Activated naive CD8-positive, alpha-beta T cell treated with anti-CD3 and anti-CD28 coated beads, Interleukin-2, amount 10 ng/mL, durations not matched to agents 7 days and 5 days (primary cell): ENCODE results near the gene ACER1. TPM values are rescaled to one million over a fixed set of nuclear protein-coding genes. Genes with fewer than 3 reads are reported as not detected.
"Not testable (repeated sequence)": the region's sequence is repeated elsewhere in the genome, so short reads cannot be mapped to it uniquely, and the experiment has no call there.

ENCODE experiments used
- ATAC-seq: fragments of 150-1000 bp; cut with Tn5 transposase; one replicate; pipeline ENCODE4 v1.10.0; 2021; ENCODE audit warnings: low read depth, moderate library complexity
- POLR2A ChIA-PET: fragments of 350-600 bp; sonication (Branson Sonifier 250); formaldehyde crosslinking; loops from one replicate; lab custom pipeline; 2021; ENCODE audit warnings: antibody characterized with exemption; lab: Charles Lee
- DNase-seq: peaks from one replicate; pipeline ENCODE4 v3.0.0; 2021
- H3K27ac Mint-ChIP-seq: one replicate; pipeline ENCODE4 v1.8.0; 2022; ENCODE audit warnings: mild to moderate bottlenecking, mixed read lengths
- H3K27me3 Mint-ChIP-seq: one replicate; pipeline ENCODE4 v1.8.0; 2022; ENCODE audit warnings: mild to moderate bottlenecking, moderate library complexity, mixed read lengths
- H3K36me3 Mint-ChIP-seq: one replicate; pipeline ENCODE4 v1.8.0; 2021; ENCODE audit warnings: mild to moderate bottlenecking, mixed read lengths
- H3K4me1 Mint-ChIP-seq: one replicate; pipeline ENCODE4 v1.8.0; 2021; ENCODE audit warnings: mixed read lengths
- H3K4me3 Mint-ChIP-seq: one replicate; pipeline ENCODE4 v1.8.0; 2022; ENCODE audit warnings: mild to moderate bottlenecking, moderate library complexity, mixed read lengths
- H3K9me3 Mint-ChIP-seq: one replicate; pipeline ENCODE4 v1.8.0; 2021; ENCODE audit warnings: mixed read lengths
- total RNA-seq, 2 experiments: library from RNA; stranded (reverse); gene quantifications; one replicate each; pipeline ENCODE4 v1.2.3, GENCODE V29; 2021

The ACER1 gene
- total RNA-seq, 2 experiments from 2014 or later: 0.54 to 0.55 TPM

- peak; percentile 83 for ATAC-seq
- POLR2A ChIA-PET: interaction anchor here (0.5 to 4.4 kb wide), 9 partner anchors 10 to 261 kb away, joined by 3 to 40 read pairs (median 6); partner anchors contain the start of genes CLPP, DENND1C, GTF2F1 and KHSRP
- Mint-ChIP-seq H3K36me3 (peaks cover 13% of the 10 kb centered on the region), H3K4me3 (peak within 1 kb of the TSS; percentile 87), H3K27me3 (no peaks in the 10 kb centered on the region), H3K27ac (peak within 1 kb of the TSS; percentile 94), H3K9me3 (no peaks in the 10 kb centered on the region), H3K4me1 (peaks cover 15% of the 10 kb centered on the region)
- DNase-seq: peak; percentile 91
These were observed 39.2 kb upstream of the ACER1 start, which contains the start of gene ALKBH7 for GRCh38 chr19:6372594-6373095. Gene ALKBH7, plus strand, starts transcription at chr19:6372794. Its CDS starts 27 bp downstream, at chr19:6372821.

- POLR2A ChIA-PET: no interaction called here
- DNase-seq: no peak
- Mint-ChIP-seq H3K36me3 (peaks cover 22% of the 10 kb centered on the region), H3K27me3 (no peaks in the 10 kb centered on the region), H3K9me3 (no peaks in the 10 kb centered on the region), H3K4me1 (peaks cover 14% of the 10 kb centered on the region), H3K27ac (peak overlapping the region; percentile 65), H3K4me3 (peak overlapping the region; percentile 57)
- no peak for ATAC-seq
These were observed 30.9 kb upstream of the ACER1 start for GRCh38 chr19:6364353-6364752.

- POLR2A ChIA-PET: interaction anchor here (1.0 to 3.3 kb wide), 4 partner anchors 9 to 119 kb away, joined by 3 to 40 read pairs (median 6); partner anchors contain the start of genes ALKBH7, DENND1C and GTF2F1
- Mint-ChIP-seq H3K36me3 (peaks cover 16% of the 10 kb centered on the region), H3K4me3 (peak overlapping the region; percentile 100), H3K9me3 (no peaks in the 10 kb centered on the region), H3K27ac (peak overlapping the region; percentile 99), H3K27me3 (no peaks in the 10 kb centered on the region), H3K4me1 (peaks cover 14% of the 10 kb centered on the region)
- peak; percentile 46 for ATAC-seq
- peak; percentile 64 for DNase-seq
These were observed 29.0 kb upstream of the ACER1 start for GRCh38 chr19:6362351-6362801.

- H3K9me3 Mint-ChIP-seq: no peaks in the 10 kb centered on the region
- ATAC-seq: peak; percentile 0
- DNase-seq: no peak
- H3K27ac Mint-ChIP-seq: peak overlapping the region; percentile 99
- POLR2A ChIA-PET: interaction anchor here (1.0 to 3.3 kb wide), 4 partner anchors 10 to 119 kb away, joined by 3 to 40 read pairs (median 6); partner anchors contain the start of genes ALKBH7, DENND1C and GTF2F1
- H3K4me3 Mint-ChIP-seq: peak overlapping the region; percentile 100
- peaks cover 14% of the 10 kb centered on the region for H3K36me3 Mint-ChIP-seq
- no peaks in the 10 kb centered on the region for H3K27me3 Mint-ChIP-seq
- H3K4me1 Mint-ChIP-seq: peaks cover 14% of the 10 kb centered on the region
These were observed 28.6 kb upstream of the ACER1 start for GRCh38 chr19:6362027-6362350.

- DNase-seq: not testable (repeated sequence)
- POLR2A ChIA-PET: interaction anchor here (0.6 to 3.3 kb wide), 11 partner anchors 9 to 1039 kb away, joined by 3 to 40 read pairs (median 3); partner anchors contain the start of genes ALKBH7, CATSPERD, GTF2F1 and KHSRP
These were observed 27.4 kb upstream of the ACER1 start for GRCh38 chr19:6360857-6361216.

GRCh38 chr19:6360445-6360844 is 27.0 kb upstream of the ACER1 start:
- POLR2A ChIA-PET: interaction anchor here (0.7 to 2.2 kb wide), 5 partner anchors 18 to 1040 kb away, joined by 3 to 9 read pairs (median 3); partner anchors contain the start of genes CATSPERD, GTF2F1 and LONP1
- H3K4me1 Mint-ChIP-seq: peaks cover 12% of the 10 kb centered on the region
- not testable (repeated sequence) for H3K9me3 Mint-ChIP-seq, DNase-seq, ATAC-seq, H3K27ac Mint-ChIP-seq, H3K27me3 Mint-ChIP-seq
- peaks cover 10% of the 10 kb centered on the region for H3K36me3 Mint-ChIP-seq
- H3K4me3 Mint-ChIP-seq: peak overlapping the region; percentile 63

More at GRCh38 chr19:6360857-6361216, 27.4 kb upstream of the ACER1 start:
- peaks cover 12% of the 10 kb centered on the region for H3K4me1 Mint-ChIP-seq
- H3K27me3 Mint-ChIP-seq, ATAC-seq, H3K9me3 Mint-ChIP-seq: not testable (repeated sequence)
- H3K27ac Mint-ChIP-seq: peak overlapping the region; percentile 99
- H3K4me3 Mint-ChIP-seq: peak overlapping the region; percentile 100
- H3K36me3 Mint-ChIP-seq: peaks cover 10% of the 10 kb centered on the region

- peaks cover 8% of the 10 kb centered on the region for H3K36me3 Mint-ChIP-seq
- no peaks in the 10 kb centered on the region for H3K9me3 Mint-ChIP-seq
- peaks cover 12% of the 10 kb centered on the region for H3K4me1 Mint-ChIP-seq
- ATAC-seq (no peak), DNase-seq (no peak)
- no peak overlapping the region for H3K4me3 Mint-ChIP-seq
- no peaks in the 10 kb centered on the region for H3K27me3 Mint-ChIP-seq
- H3K27ac Mint-ChIP-seq: no peak overlapping the region
- POLR2A ChIA-PET: interaction anchor here (0.5 kb wide), 1 partner anchor 8 kb away, joined by 3 read pairs; no protein-coding TSS in a partner anchor
These were observed 26.3 kb upstream of the ACER1 start for GRCh38 chr19:6359568-6360341.

- Mint-ChIP-seq H3K9me3 (no peaks in the 10 kb centered on the region), H3K4me3 (no peak overlapping the region), H3K4me1 (peaks cover 4% of the 10 kb centered on the region), H3K27me3 (no peaks in the 10 kb centered on the region), H3K27ac (no peak overlapping the region), H3K36me3 (peaks cover 6% of the 10 kb centered on the region)
- POLR2A ChIA-PET: interaction anchor here (1.2 kb wide), 1 partner anchor 98 kb away, joined by 4 read pairs; no protein-coding TSS in a partner anchor
- no peak for DNase-seq
- no peak for ATAC-seq
These were observed 24.6 kb upstream of the ACER1 start for GRCh38 chr19:6358003-6358402.

- DNase-seq: no peak
- Mint-ChIP-seq H3K9me3 (no peaks in the 10 kb centered on the region), H3K4me1 (no peaks in the 10 kb centered on the region), H3K27me3 (no peaks in the 10 kb centered on the region), H3K4me3 (no peak overlapping the region), H3K36me3 (peaks cover 9% of the 10 kb centered on the region), H3K27ac (no peak overlapping the region)
- POLR2A ChIA-PET: interaction anchor here (0.5 to 0.7 kb wide), 2 partner anchors 96 to 712 kb away, joined by 3 read pairs; no protein-coding TSS in a partner anchor
- ATAC-seq: no peak
These were observed 23.8 kb upstream of the ACER1 start for GRCh38 chr19:6357174-6357573.

- peaks cover 12% of the 10 kb centered on the region for H3K36me3 Mint-ChIP-seq
- H3K4me3 Mint-ChIP-seq, H3K27ac Mint-ChIP-seq, H3K9me3 Mint-ChIP-seq, H3K27me3 Mint-ChIP-seq, DNase-seq, H3K4me1 Mint-ChIP-seq, POLR2A ChIA-PET, ATAC-seq: not testable (repeated sequence)
These were observed 22.1 kb upstream of the ACER1 start for GRCh38 chr19:6355321-6356040.

- no peaks in the 10 kb centered on the region for H3K27me3 Mint-ChIP-seq
- DNase-seq: no peak
- H3K36me3 Mint-ChIP-seq: peaks cover 12% of the 10 kb centered on the region
- no peaks in the 10 kb centered on the region for H3K4me1 Mint-ChIP-seq
- POLR2A ChIA-PET: no interaction called here
- no peaks in the 10 kb centered on the region for H3K9me3 Mint-ChIP-seq
- H3K27ac Mint-ChIP-seq: no peak overlapping the region
- ATAC-seq: no peak
- no peak overlapping the region for H3K4me3 Mint-ChIP-seq
These were observed 20.8 kb upstream of the ACER1 start for GRCh38 chr19:6354098-6354674.

- DNase-seq (no peak), ATAC-seq (no peak)
- no peaks in the 10 kb centered on the region for H3K4me1 Mint-ChIP-seq
- no peaks in the 10 kb centered on the region for H3K27me3 Mint-ChIP-seq
- H3K4me3 Mint-ChIP-seq: no peak overlapping the region
- H3K9me3 Mint-ChIP-seq: no peaks in the 10 kb centered on the region
- H3K27ac Mint-ChIP-seq: no peak overlapping the region
- peaks cover 11% of the 10 kb centered on the region for H3K36me3 Mint-ChIP-seq
- POLR2A ChIA-PET: interaction anchor here (0.6 to 0.7 kb wide), 3 partner anchors 7 to 320 kb away, joined by 3 to 4 read pairs (median 3); partner anchors contain the start of gene CLPP
These were observed 19.2 kb upstream of the ACER1 start for GRCh38 chr19:6352381-6353165.
